NT2/D1 (cell line): ENCODE results near the gene LSM11.

ENCODE experiments used
- SUZ12 ChIP-seq: IDR thresholded peaks from 2 replicates; pipeline ENCODE4 v1.6.1; 2011; ENCODE audit not compliant: insufficient read length, insufficient read depth; ENCODE audit errors: extremely low read depth
- ZNF274 ChIP-seq: IDR thresholded peaks from 2 replicates; pipeline ENCODE4 v1.6.1; 2011; ENCODE audit warnings: mild to moderate bottlenecking, low read depth, low read length

GRCh38 chr5:157747173-157747740 is 3.7 kb downstream of the LSM11 start:
- TF ChIP-seq ZNF274 (no peak), SUZ12 (no peak)
